BJ (cell line): ENCODE measurements around the gene TLR2. TPM values are rescaled to one million over a fixed set of nuclear protein-coding genes. Genes with fewer than 3 reads are reported as not detected.
"Not testable (repeated sequence)": the region's sequence is repeated elsewhere in the genome, so short reads cannot be mapped to it uniquely, and the experiment has no call there.

Experiments used
- CTCF ChIA-PET: fragments of 350-600 bp; formaldehyde crosslinking; extraction: SDS; loops from one replicate; lab custom pipeline; 2021; ENCODE audit warnings: antibody characterized with exemption, inconsistent platforms; lab: Yijun Ruan, JAX
- POLR2A ChIA-PET: fragments of 300-600 bp; sonication (Branson Sonifier 250); formaldehyde crosslinking; extraction: SDS; loops from one replicate; lab custom pipeline; 2021; ENCODE audit warnings: antibody characterized with exemption; lab: Charles Lee
- DNase-seq: peaks from one replicate; pipeline ENCODE4 v3.0.0-alpha.2; 2011; ENCODE audit warnings: low read depth
- H3K27me3 ChIP-seq: 2 replicates; pipeline ENCODE4 v1.6.0; 2011; ENCODE audit warnings: low read length; ENCODE audit not compliant: control insufficient read depth, insufficient read depth
- H3K36me3 ChIP-seq: 2 replicates; pipeline ENCODE4 v1.5.1; 2011; ENCODE audit warnings: low read length; ENCODE audit not compliant: control insufficient read depth, insufficient read depth
- H3K4me3 ChIP-seq: 2 replicates; pipeline ENCODE4 v1.5.1; 2011; ENCODE audit warnings: low read depth, mild to moderate bottlenecking, control low read depth, low read length
- polyA plus RNA-seq: library from polyadenylated mRNA; depleted of rRNA; stranded (reverse); fragments of >200 nt; gene quantifications from 2 replicates; pipeline ENCODE4 v1.2.3, GENCODE V29; 2011
- TF ChIP-seq, protein P1 (sequence below): IDR thresholded peaks from 2 replicates; pipeline ENCODE4 v1.5.1; 2011; ENCODE audit warnings: low read depth, mild to moderate bottlenecking, control low read depth, inconsistent platforms, low read length, moderate library complexity; ENCODE audit not compliant: insufficient read depth

Gene TLR2
- polyA plus RNA-seq, 1 experiment: not detected

DNA sequence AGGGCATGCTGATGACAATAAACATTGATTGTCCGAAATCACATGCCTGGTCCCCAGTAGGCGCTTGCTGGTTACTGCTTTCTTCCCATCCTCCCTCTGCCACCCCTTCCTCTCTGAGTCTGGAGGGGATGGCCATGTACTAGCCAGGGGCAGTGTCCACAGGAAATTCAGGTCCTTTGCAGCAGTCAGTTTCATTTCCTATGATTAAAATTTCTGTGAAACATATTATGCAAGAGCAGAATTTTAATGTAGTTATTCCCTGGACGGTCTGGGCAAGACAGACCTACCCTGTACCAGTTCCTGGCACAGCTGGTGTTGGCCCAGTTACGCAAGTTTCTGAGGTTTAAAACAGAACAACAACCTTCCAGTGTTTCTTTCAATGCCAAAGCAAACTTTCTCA lies 28.2 kb upstream of the TLR2 start:
- DNase-seq: no peak
- Histone ChIP-seq H3K36me3 (no peaks in the 10 kb centered on the region), H3K27me3 (peaks cover 2% of the 10 kb centered on the region; the same call in 1 of the 2 replicates), H3K4me3 (no peak overlapping the region)
- TF ChIP-seq, protein P1, sequence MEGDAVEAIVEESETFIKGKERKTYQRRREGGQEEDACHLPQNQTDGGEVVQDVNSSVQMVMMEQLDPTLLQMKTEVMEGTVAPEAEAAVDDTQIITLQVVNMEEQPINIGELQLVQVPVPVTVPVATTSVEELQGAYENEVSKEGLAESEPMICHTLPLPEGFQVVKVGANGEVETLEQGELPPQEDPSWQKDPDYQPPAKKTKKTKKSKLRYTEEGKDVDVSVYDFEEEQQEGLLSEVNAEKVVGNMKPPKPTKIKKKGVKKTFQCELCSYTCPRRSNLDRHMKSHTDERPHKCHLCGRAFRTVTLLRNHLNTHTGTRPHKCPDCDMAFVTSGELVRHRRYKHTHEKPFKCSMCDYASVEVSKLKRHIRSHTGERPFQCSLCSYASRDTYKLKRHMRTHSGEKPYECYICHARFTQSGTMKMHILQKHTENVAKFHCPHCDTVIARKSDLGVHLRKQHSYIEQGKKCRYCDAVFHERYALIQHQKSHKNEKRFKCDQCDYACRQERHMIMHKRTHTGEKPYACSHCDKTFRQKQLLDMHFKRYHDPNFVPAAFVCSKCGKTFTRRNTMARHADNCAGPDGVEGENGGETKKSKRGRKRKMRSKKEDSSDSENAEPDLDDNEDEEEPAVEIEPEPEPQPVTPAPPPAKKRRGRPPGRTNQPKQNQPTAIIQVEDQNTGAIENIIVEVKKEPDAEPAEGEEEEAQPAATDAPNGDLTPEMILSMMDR: no peak
- ChIA-PET CTCF (no interaction called here), POLR2A (no interaction called here)

DNA sequence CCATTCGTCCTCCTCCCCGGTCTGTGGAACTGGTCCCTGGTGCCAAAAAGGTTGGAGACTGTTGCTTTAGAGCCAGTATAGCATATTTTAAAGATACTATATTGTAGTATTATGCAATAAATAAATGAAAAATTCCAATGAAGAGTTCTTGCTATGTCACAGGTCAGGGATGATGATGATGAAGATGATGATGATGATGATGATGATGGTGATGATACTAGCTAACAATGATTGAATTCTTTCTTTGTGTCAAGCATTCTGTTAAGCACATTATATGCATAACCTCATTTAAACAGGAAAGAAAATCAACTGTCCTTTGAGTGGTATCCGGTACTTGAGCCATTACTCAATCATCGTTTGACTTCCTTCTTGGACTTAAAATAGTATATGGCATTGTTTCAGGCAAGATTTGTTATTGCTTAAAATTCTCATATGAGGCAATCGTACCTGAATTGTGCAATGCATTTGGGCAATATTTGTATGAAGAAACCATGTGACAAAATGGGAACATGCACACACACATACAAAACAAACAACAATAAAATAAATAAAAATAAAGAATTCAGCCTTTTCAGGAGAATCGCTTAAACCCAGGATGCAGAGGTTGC lies 22.8 kb upstream of the TLR2 start:
- H3K27me3 ChIP-seq: peaks cover 2% of the 10 kb centered on the region; the same call in 1 of the 2 replicates
- ChIA-PET CTCF (no interaction called here), POLR2A (no interaction called here)
- H3K36me3 ChIP-seq: no peaks in the 10 kb centered on the region
- DNase-seq: no peak
- TF ChIP-seq, protein P1: no peak
- no peak overlapping the region for H3K4me3 ChIP-seq

DNA sequence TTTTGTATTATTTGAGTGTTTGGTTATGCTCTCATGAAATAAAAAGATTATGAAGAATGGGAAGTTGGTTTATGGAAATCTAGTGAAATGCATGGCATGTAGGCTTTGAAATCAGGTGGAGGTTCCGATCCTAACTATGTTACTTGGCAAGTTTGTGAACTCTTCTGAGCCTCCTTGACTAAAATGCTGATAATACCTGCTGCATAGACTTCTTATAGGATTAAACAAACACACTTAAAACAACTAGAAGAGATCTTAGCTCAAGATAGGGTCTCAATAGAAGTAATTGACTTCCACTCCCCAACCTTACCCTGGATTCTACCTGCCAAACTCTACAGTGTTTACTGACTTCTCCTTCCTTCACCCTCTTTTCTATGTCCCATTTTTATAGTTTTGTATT lies 22.2 kb upstream of the TLR2 start:
- DNase-seq: no peak
- TF ChIP-seq, protein P1: no peak
- ChIA-PET CTCF (interaction anchor here (0.6 to 0.8 kb wide), 2 partner anchors 14 to 18 kb away, joined by 3 read pairs; no protein-coding TSS in a partner anchor), POLR2A (no interaction called here)
- no peak overlapping the region for H3K4me3 ChIP-seq
- no peaks in the 10 kb centered on the region for H3K36me3 ChIP-seq
- H3K27me3 ChIP-seq: 0 out of 2 replicates have a peak, but pooled peaks cover 2% of the 10 kb centered on the region

DNA sequence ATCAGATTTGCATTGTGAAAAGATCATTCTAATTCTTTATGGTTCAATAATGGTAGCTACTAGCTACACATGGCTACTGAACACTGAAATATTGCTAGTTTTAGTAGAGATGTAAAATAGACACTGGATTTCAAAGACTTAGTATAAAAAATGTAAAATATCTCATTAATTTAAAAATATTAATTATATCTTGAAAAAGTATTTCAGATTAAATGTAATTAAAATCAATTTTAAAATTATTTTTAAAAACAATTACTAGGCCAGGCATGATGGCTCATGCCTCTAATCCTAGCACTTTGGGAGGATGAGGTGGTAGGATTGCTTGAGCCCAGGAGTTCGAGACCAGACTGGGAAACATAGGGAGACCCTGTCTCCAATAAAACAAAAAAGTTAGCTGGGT lies 20.4 kb upstream of the TLR2 start:
- H3K27me3 ChIP-seq: no peaks in the 10 kb centered on the region
- no peaks in the 10 kb centered on the region for H3K36me3 ChIP-seq
- ChIA-PET CTCF (interaction anchor here (0.7 to 0.9 kb wide), 2 partner anchors 20 to 416 kb away, joined by 3 read pairs; no protein-coding TSS in a partner anchor), POLR2A (no interaction called here)
- TF ChIP-seq, protein P1: no peak
- H3K4me3 ChIP-seq: no peak overlapping the region
- DNase-seq: no peak

DNA sequence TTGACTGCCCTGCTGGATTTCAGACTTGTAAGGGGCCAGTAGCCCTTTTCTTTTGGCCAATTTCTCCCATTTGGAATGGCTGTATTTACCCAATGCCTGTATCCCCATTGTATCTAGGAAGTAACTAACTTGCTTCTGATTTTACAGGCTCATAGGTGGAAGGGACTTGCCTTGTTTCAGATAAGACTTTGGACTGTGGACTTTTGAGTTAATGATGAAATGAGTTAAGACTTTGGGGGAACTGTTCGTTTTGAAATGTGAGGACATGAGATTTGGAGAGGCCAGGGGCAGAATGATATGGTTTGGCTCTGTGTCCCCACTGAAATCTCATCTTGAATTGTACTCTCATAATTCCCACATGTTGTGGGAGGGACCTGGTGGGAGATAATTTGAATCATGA lies 17.6 kb upstream of the TLR2 start:
- CTCF ChIA-PET, H3K27me3 ChIP-seq, POLR2A ChIA-PET: not testable (repeated sequence)

More for the DNA sequence above, 17.6 kb upstream of the TLR2 start:
- not testable (repeated sequence) for H3K4me3 ChIP-seq, H3K36me3 ChIP-seq, DNase-seq
